Measurements from ENCODE around the gene CMC1.
"Not testable (repeated sequence)": the region's sequence is repeated elsewhere in the genome, so short reads cannot be mapped to it uniquely, and the experiment has no call there.

The CMC1 gene, protein sequence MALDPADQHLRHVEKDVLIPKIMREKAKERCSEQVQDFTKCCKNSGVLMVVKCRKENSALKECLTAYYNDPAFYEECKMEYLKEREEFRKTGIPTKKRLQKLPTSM

DNA sequence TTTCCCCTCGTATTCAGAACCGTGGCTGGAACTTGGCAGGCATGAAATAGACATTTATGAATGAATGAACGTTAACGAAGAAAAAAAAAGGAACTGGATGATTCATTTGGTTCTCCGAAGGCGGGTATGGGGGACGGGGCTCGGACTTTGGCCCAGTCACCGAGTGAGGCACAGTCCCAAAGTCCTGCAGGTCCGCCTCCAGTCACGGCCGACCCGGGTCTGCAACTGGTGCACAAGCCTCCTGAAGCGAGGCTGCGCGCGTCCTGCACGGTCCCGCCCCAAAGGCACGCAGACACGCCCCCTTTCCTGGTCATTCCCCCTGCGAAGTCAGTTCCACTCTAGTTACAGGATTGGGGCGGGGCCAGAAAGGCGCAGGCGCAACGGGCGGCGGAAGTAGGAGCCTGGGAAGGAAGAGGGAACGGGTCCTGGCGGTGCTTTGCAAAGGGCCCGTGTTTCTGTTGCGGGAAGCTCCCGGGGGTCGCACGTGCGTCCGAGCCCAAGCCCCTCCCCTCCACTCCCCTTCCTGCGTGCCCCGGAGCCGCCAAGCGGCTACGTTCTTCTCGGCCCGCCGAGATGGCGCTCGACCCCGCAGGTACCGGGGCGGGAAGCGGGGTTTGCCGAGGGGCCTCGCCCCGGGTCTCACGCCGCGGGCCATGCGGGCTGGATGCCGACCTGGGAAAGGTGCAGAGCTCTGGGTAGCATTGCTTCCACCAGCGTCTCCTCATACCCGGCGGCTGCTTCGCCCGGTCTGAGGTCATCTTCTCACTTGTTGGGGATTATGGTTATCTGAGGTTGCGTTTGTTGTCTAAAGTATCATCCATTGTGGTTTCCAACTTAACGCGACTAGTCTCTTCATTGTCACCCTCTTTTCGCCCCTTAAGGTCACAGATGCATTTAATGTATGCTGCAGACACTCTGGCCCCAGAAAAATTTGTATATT lies at the start of gene CMC1:
CMC1 (plus strand) TSS at position 399 of the 940 bp plus-strand sequence; CDS start at position 574, 175 bp downstream.
- peak; percentile 76 to 83 for DNase-seq (ENCODE audit: extremely low read depth in 1 of 2, low read depth in 1 of 2)

DNA sequence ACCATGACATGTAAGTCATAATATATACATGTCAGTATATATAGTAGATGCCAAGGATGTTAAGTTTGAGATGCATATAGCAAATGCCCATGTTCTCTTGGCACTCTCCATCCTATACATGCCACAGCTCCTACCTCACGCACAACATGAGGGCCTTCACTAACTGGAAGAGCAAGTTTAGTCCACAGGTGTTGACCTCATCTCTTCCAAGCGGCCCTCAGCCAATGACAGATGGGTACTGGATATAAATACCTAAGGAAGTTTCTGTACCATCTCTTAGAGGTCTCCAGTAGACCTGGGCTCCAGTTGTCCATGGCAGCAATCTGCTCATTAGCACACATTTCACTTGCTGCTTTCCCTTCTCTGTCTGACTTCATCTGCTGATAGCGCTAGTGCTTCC lies 43.3 kb upstream of the CMC1 start:
- DNase-seq (ENCODE audit: extremely low read depth in 1 of 2, low read depth in 1 of 2), result no peak

DNA sequence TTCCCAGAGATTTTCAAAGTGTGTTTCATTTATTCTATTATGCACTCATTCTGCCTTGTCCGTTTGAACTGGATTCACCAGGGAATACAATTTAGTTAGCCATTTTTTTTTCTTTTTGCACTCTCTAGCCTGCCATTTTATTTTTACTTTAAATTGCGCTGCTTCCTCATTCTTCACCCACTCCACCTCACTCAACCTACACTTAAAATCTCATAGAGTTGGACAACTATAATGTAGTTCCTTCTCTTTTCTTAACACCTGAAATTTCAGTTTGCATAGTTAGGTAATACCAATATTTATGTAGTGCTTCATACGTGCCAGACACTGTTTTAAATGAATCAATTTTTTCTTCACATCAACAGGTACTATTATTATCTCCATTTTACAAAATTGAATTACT lies 42.4 kb upstream of the CMC1 start:
- no peak for DNase-seq (ENCODE audit: extremely low read depth in 1 of 2, low read depth in 1 of 2)

DNA sequence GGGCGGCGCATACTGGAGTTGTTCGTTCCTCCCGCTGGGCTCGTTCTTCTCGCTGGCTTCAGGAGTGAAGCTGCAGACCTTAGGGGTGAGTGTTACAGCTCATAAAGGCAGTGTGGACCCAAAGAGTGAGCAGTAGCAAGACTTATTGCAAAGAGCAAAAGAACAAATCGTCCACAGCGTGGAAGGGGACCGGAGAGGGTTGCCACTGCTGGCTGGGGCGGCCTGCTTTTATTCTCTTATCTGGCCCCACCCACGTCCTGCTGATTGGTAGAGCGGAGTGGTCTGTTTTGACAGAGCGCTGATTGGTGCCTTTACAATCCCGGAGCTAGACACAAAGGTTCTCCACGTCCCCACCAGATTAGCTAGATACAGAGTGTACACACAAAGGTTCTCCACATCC lies 41.8 kb upstream of the CMC1 start:
- DNase-seq (ENCODE audit: extremely low read depth in 1 of 2, low read depth in 1 of 2), result not testable (repeated sequence)

DNA sequence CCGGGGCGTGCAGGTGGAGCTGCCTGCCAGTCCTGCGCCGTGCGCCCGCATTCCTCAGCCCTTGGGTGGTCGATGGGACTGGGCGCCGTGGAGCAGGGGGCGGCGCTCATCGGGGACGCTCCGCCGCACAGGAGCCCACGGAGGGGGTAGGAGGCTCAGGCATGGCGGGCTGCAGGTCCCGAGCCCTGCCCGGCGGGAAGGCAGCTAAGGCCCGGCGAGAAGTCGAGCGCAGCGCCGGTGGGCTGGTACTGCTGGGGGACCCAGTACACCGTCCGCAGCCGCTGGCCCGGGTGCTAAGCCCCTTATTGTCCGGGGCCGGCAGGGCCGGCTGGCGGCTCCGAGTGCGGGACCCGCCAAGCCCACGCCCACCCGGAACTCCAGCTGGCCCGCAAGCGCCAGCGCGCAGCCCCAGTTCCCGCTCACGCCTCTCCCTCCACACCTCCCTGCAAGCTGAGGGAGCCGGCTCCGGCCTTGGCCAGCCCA lies 41.0 kb upstream of the CMC1 start:
- DNase-seq (ENCODE audit: extremely low read depth in 1 of 2, low read depth in 1 of 2), result not testable (repeated sequence)

DNA sequence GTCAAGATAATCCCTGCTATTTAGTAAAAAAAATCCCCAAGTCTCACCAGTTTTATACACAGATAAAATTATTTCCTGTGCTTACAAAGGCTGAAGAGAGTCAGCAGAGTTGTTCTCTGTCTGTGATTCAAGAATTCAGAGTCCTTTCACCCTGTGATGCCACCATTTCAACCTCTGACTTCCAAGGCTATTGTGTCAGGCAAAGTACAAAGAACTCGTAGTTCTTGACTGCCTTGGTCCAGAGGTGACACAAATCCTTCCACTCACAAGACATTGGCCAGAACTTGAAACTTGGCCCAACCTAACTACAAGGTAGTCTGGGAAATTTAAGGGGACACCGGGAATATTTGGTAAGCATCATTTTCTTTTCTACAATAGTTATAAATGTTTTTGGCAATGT lies 34.9 kb upstream of the CMC1 start:
- no peak for DNase-seq (ENCODE audit: extremely low read depth in 1 of 2, low read depth in 1 of 2)

DNA sequence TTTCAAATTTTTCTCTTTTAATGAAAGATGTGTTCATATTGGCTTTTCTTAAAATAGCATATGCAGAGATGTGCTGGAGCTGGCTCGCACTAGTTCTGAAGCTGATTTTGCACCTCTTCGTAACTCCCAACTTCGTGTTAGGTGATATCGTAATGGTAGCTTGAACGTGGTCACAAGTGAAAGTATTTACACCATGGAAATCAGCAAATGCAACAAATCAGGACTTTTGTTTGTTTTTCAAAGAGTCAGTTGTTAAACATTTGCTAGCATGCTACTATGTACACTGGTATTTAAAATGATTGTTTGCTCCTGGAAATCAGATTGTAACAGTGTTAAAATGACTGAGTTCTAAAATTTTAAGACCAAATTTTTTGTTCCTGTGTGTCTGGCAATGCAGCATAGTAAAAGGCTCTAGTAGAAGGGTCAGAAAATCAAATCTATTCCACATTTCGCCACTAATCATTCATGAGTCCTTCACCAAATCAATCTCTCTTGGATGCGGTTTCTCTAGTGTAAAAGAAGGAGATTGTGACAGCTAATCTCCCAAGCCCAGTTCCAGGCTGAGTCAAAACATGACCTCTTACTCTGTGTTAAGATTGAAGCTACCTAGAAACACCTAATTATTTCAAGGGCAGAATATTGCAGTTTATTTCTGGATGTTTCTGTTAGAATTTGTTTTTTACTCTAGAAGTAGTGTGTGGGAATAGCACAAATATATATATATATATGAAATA lies 34.3 kb upstream of the CMC1 start:
- no peak for DNase-seq (ENCODE audit: extremely low read depth in 1 of 2, low read depth in 1 of 2)

DNA sequence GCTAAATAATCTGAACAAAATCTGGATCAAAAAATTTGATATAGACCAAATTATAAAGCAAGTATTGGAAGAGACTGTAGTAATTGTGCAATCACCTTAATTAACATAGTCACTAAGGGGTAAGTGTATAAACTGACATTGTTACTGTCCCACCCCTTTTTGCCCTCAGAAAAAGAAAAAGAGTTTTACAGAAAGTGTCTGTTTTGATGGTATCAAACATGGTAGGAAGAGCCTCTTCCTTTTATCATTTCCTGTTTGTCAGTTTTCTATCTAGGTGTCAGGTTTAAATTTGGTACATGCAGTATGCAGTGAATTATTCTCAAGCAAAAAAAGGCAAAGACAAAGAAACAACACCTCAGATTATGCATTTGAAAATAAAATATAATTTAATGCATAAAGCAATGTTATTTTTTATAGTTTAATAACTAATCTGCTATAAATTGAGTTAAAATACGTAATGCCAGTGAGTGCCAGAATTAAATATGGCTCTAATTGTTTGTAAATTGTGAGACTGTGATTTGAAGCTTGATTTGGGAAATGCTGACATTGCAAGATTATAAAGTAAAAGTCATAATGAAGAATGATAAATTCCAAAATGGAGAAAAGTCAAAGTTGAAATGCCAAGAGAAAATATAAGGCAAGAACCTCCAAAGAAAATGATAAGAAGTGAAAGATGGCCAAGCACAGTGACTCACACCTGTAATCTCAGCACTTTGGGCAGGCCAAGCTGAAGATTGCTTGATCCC lies 30.3 kb upstream of the CMC1 start:
- DNase-seq (ENCODE audit: extremely low read depth in 1 of 2, low read depth in 1 of 2), result no peak

DNA sequence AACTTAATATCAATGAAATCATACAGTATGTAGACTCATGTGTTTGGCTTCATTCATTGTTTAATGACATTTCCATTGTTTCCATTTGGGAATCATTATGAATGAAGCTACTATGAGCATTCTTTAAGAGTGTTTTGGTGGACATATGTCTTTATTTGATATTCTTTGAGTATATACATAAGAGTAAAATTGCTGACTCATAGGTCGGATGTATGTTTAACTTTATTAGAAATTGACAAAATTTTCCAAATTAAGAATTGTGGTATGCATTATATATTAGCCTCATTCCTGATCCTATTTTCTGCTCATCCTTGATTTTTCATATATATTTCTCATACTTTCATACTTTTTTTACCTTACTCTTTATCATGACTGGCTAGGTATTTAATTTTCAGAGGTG lies 28.7 kb upstream of the CMC1 start:
- no peak for DNase-seq (ENCODE audit: extremely low read depth in 1 of 2, low read depth in 1 of 2)

DNA sequence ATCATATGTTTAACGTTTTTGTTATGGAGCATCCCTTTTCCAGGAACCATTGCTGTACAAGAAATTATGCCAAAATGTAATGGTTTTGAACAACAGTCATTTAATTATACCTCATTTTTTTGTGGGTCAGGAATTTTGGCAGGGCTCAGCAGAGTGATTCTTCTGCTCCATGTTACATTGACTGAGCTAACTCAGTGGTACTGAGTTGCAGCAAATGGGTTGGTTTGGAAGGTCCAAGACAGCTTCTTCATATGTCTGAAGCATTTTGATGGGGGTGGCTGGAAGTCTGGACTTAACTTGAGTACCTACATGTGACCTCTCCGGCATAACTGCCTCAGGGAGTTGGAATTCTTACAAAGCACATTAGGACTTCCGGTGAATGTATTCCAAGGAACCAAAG lies 26.0 kb upstream of the CMC1 start:
- no peak for DNase-seq (ENCODE audit: extremely low read depth in 1 of 2, low read depth in 1 of 2)

DNA sequence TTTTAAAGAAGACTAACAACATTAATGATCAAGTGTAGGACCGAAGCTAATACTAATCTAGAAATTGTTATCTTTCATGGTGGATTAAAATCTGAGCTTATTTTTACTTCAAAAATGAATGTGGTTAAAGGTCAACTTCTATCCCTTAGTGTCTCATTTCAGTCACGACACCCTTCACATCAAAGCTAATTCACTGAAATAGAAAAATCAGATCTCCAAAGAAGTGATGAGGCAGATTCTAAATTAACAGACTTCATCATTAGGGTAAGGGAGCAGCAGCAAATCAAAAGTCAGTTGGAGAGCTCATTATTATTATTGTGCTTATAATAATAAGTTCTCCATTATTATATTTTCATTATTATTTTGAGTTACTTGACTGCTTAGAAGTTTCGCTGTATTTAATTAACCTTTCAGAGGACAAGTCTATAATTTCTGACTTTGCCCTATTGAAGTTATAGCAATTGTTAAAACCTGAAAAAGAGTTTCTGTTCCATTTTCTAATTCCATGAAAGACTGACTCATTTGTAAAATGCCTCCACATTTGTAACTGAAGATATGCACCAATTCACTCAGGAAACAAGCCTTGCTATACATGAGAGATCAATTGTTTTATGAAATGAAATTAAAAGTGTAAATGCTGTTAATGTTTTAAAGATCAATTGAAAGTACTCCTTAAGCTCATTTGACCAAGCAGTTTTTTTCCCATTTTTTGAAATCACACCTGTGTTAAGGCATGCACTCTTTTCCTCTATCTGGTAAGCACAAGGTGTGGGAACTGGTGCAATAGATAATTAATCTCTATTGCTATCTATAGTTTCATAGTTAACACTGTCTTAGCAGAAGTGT lies 23.1 kb upstream of the CMC1 start:
- no peak for DNase-seq (ENCODE audit: extremely low read depth in 1 of 2, low read depth in 1 of 2)

DNA sequence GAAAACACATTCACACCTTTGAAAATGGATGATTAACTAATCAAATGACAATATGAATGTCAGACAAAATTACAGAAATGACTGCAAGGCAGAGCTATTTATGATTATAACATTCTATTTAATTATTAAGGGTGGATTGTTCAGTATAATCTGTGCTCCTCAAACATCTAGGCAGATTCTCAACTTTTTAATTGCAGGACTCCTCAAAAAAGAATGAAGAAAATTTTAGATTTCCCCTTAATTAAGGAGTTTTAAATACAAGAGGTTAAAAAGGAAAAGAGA lies 22.6 kb upstream of the CMC1 start:
- DNase-seq (ENCODE audit: extremely low read depth in 1 of 2, low read depth in 1 of 2), result no peak

DNA sequence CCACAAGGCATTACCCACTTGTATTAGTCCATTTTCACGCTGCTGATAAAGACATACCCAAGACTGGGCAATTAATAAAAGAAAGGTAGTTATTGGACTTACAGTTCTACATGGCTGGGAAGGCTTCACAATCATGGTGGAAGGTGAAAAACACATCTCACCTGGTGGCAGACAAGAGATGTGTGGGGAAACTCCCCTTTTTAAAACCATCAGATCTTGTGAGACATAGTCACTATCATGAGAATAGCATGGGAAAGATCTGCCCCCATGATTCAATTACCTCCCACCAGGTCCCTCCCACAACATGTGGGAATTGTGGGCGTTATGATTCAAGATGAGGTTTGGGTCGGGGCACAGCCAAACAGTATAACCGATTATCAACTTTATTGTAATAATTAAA lies 17.0 kb upstream of the CMC1 start:
- no peak for DNase-seq (ENCODE audit: extremely low read depth in 1 of 2, low read depth in 1 of 2)

DNA sequence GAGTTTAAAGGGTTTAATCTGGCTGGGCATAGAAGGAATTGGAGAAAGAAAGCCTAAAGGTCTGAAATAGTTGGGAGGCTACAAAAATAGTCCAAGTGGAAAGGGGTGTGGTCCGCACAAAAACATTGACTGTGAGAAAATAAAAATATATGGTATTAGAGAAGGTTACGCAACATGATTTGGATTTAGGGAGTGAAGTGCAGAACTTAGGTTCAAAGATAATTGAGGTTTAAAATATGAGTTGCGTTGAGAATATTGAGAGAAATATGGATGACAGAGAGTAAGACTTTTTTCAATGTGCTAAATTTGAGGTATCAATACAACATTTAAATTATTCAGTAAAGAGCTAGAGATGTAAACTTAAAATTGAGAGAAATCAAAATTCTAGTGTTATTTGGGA lies 15.4 kb upstream of the CMC1 start:
- DNase-seq (ENCODE audit: extremely low read depth in 1 of 2, low read depth in 1 of 2), result no peak

DNA sequence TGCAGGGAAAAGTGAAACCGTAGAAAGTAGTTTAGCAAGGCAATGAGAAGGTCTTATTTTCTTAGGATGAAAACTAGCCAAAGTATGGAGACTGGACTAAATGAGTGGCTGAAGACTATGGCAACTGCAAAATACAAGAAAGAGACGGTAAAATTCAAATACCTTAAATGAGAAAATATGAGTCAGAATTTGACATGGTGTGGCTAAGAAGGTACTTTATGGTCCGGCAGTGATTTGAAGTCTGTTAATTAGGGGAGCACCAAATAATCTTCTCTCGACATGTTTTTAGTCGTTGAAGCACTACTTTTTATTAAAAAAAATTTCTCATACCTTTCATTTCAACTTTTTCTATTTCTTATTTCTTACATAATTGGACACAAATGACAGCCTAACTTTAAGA lies 12.8 kb upstream of the CMC1 start:
- DNase-seq (ENCODE audit: extremely low read depth in 1 of 2, low read depth in 1 of 2), result no peak

DNA sequence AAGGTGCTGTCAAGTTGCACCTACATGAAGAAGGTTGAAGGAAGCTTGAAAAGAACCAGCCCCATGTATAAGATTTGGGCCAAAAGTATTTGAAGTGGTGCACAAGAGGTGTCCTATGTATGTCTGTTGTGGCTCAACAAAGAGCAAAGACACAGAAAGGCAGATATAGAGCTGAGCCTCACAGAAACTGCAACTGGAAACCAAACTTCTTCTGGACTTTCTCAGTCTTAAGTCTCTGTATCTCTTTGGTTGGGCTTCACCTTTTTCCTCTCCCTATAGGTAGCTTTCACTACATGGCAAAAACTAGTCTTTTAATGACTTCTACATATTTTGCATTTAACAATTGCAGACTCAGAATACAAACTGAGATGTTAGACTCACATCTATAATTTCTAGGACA lies 8.8 kb upstream of the CMC1 start:
- DNase-seq (ENCODE audit: extremely low read depth in 1 of 2, low read depth in 1 of 2), result no peak

DNA sequence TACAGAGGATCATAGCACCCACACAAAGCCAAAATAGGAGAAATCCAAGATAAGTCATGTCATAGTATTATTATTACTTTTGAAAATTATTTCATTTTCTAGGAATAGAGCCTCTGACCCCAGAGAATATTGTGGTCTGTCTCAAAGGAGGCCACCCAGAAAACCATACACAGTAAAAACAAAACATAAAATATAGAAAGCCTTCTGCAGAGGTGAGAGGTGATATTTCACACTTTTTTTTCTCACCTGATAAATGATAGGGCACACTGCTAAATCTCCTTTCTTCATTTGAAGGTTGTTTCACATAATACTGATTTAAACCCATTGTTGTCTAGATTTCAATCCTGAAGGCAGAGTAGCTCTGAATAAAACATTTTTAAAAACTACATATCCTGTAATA lies 7.0 kb upstream of the CMC1 start:
- no peak for DNase-seq (ENCODE audit: extremely low read depth in 1 of 2, low read depth in 1 of 2)

DNA sequence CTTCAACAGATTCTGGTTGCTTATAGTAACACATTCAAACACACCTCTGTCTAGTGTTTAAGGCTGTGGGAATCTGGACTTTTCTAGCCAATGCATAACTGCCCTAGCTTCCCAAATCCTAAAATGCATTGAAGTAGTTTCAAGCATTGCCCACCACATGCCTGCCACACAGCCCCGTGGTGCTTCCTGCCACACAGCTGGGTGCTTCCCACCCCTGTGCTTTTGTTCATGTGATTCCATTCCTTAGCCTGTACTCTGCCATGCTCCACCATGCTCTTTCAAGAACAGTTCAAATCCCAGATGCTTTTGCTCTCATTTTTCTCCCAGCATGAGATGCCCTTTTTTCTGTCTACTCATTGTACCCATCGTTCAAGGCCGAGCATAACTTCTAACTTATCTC lies 2.3 kb upstream of the CMC1 start:
- no peak for DNase-seq (ENCODE audit: extremely low read depth in 1 of 2, low read depth in 1 of 2)

DNA sequence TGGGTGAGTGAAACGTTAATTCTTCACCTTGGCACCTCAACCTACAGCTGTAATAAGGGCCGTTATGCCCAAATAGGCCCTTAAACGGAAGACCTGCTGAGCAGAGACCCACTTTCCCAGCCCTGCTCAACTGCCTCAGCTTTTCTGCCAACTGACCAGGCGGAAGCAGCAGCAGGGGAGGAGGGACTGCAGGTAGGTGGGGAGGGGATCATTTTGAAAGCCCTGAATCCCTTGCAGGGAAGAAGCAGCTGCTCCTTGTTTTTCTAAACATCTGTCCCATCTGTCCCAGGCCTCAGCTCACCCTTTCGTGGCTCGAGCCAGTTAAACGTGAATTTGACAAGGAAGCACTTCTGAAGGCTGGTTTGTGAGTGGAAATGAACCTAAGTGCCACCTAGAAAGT lies 978 bp upstream of the CMC1 start:
- no peak for DNase-seq (ENCODE audit: extremely low read depth in 1 of 2, low read depth in 1 of 2)

DNA sequence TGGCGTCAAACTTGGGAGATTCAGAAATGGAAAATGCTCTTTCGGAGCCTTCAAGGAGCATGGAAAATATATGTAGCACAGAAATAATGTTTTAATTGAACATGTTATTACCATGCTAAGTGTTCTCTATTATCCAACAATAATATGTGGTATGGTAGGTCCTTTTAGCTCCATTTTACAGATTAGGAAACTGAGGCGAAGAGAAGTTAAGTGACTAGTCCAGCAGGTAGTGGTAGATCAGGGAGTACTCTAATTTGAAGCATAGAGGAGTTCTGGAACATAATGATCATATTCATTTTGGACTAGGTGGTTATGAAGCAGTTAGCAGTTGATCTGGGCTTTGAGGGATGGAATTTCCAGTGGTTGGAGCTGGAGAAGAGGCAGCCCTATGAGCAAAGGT lies 1.1 kb downstream of the CMC1 start:
- DNase-seq (ENCODE audit: extremely low read depth in 1 of 2, low read depth in 1 of 2), result no peak

Data from activated CD8-positive, alpha-beta memory T cell treated with anti-CD3 and anti-CD28 coated beads for 1 hour (primary cell).